IMR-90 (cell line): ENCODE results near the gene ADCY1. TPM values are rescaled to one million over a fixed set of nuclear protein-coding genes. Genes with fewer than 3 reads are reported as not detected.

Experiments used
- ATAC-seq: fragments of 200-7000 bp; cut with Tn5 transposase; 2 replicates; pipeline ENCODE4 v1.9.1; 2020; ENCODE audit warnings: low read depth, mild to moderate bottlenecking, moderate library complexity
- BruUV-seq: library from RNA; stranded (reverse); fragments of 400-500 nt; replicated peaks from 2 replicates; lab custom pipeline; 2021; lab: Mats Ljungman, UMichigan
- CTCF ChIA-PET: fragments of 300-600 bp; formaldehyde crosslinking; extraction: SDS; loops from one replicate; lab custom pipeline; 2021; ENCODE audit warnings: antibody characterized with exemption; lab: Yijun Ruan, JAX
- POLR2A ChIA-PET: fragments of 300-600 bp; sonication (Branson Sonifier 250); formaldehyde crosslinking; loops from one replicate; lab custom pipeline; 2022; ENCODE audit warnings: antibody characterized with exemption; ENCODE audit not compliant: unreplicated experiment; lab: Charles Lee
- DNase-seq: peaks from one replicate; pipeline ENCODE4 v3.0.0; 2013
- H2AFZ ChIP-seq: replicated peaks from 2 replicates; pipeline ENCODE3; 2013; ENCODE audit warnings: low read length, mild to moderate bottlenecking; ENCODE audit not compliant: poor library complexity
- H2AK5ac ChIP-seq: 2 replicates; pipeline ENCODE4 v1.6.1; 2013; ENCODE audit warnings: low read depth, low read length, inconsistent platforms
- H2AK9ac ChIP-seq: replicated peaks from 2 replicates; pipeline ENCODE3; 2013; ENCODE audit warnings: mild to moderate bottlenecking, low read depth, low read length, moderate library complexity; ENCODE audit not compliant: poor library complexity
- H2BK120ac ChIP-seq: 2 replicates; pipeline ENCODE4 v1.6.1; 2013; ENCODE audit warnings: low read depth, low read length, inconsistent platforms
- H2BK15ac ChIP-seq: 3 replicates; pipeline ENCODE4 v1.6.1; 2013; ENCODE audit warnings: low read depth, low read length, inconsistent platforms
- H2BK20ac ChIP-seq: 2 replicates; pipeline ENCODE4 v1.6.1; 2013; ENCODE audit warnings: low read depth, mild to moderate bottlenecking, inconsistent platforms, low read length, moderate library complexity
- H2BK5ac ChIP-seq: 2 replicates; pipeline ENCODE4 v1.6.1; 2013; ENCODE audit warnings: mild to moderate bottlenecking, low read depth, low read length, inconsistent platforms; ENCODE audit not compliant: poor library complexity, severe bottlenecking
- H3K14ac ChIP-seq: replicated peaks from 2 replicates; pipeline ENCODE4 v1.6.1; 2013; ENCODE audit warnings: low read depth, low read length, inconsistent platforms
- H3K18ac ChIP-seq: 2 replicates; pipeline ENCODE4 v1.6.1; 2013; ENCODE audit warnings: low read depth, low read length, control low read depth
- H3K23ac ChIP-seq: 2 replicates; pipeline ENCODE4 v1.6.1; 2013; ENCODE audit warnings: low read depth, low read length, inconsistent platforms
- H3K27ac ChIP-seq: 2 replicates; pipeline ENCODE4 v1.5.1; 2013; ENCODE audit warnings: mild to moderate bottlenecking, control low read depth, low read length; ENCODE audit not compliant: insufficient read depth
- H3K27me3 ChIP-seq: 2 replicates; pipeline ENCODE4 v1.6.1; 2013; ENCODE audit warnings: low read length; ENCODE audit not compliant: control insufficient read depth, insufficient read depth
- H3K36me3 ChIP-seq: 2 replicates; pipeline ENCODE4 v1.6.1; 2013; ENCODE audit warnings: low read length, mixed read lengths; ENCODE audit not compliant: control insufficient read depth, insufficient read depth
- H3K4ac ChIP-seq: 2 replicates; pipeline ENCODE4 v1.6.1; 2013; ENCODE audit warnings: low read depth, low read length, inconsistent platforms
- H3K4me1 ChIP-seq: 2 replicates; pipeline ENCODE4 v1.6.1; 2013; ENCODE audit warnings: low read length, mixed read lengths; ENCODE audit not compliant: control insufficient read depth, insufficient read depth
- H3K4me2 ChIP-seq: 2 replicates; pipeline ENCODE4 v1.6.1; 2013; ENCODE audit warnings: low read depth, mild to moderate bottlenecking, control low read depth, low read length, moderate library complexity
- H3K4me3 ChIP-seq: 2 replicates; pipeline ENCODE4 v1.5.1; 2013; ENCODE audit warnings: low read depth, mild to moderate bottlenecking, control low read depth, low read length, moderate library complexity; ENCODE audit not compliant: insufficient read depth
- H3K56ac ChIP-seq: 2 replicates; pipeline ENCODE4 v1.6.1; 2013; ENCODE audit warnings: low read length, inconsistent platforms; ENCODE audit not compliant: insufficient read depth; ENCODE audit errors: extremely low read depth
- H3K79me1 ChIP-seq, 2 experiments: 2 replicates each; pipeline ENCODE4 v1.6.1; 2013; ENCODE audit warnings: low read length in 2 of 2, inconsistent platforms in 1 of 2, low read depth in 1 of 2
- H3K9ac ChIP-seq: 2 replicates; pipeline ENCODE4 v1.6.1; 2013; ENCODE audit warnings: low read depth, low read length, control low read depth
- H3K9me1 ChIP-seq: 2 replicates; pipeline ENCODE4 v1.6.1; 2013; ENCODE audit warnings: low read length, inconsistent platforms; ENCODE audit not compliant: insufficient read depth
- H3K9me3 ChIP-seq: 2 replicates; pipeline ENCODE4 v1.6.1; 2013; ENCODE audit warnings: low read length; ENCODE audit not compliant: control insufficient read depth, insufficient read depth
- H4K20me1 ChIP-seq: 2 replicates; pipeline ENCODE4 v1.6.1; 2013; ENCODE audit warnings: low read length, inconsistent platforms; ENCODE audit not compliant: insufficient read depth
- H4K5ac ChIP-seq: 2 replicates; pipeline ENCODE4 v1.6.1; 2013; ENCODE audit warnings: mild to moderate bottlenecking, low read depth, low read length, control low read depth
- H4K8ac ChIP-seq, 2 experiments: 2 replicates each; pipeline ENCODE4 v1.6.1; 2013; ENCODE audit warnings: low read depth in 2 of 2, low read length in 2 of 2, control low read depth in 1 of 2, inconsistent platforms in 1 of 2
- H4K91ac ChIP-seq: 2 replicates; pipeline ENCODE4 v1.6.1; 2013; ENCODE audit warnings: low read depth, low read length, inconsistent platforms; ENCODE audit not compliant: insufficient read depth
- BHLHE40 ChIP-seq: fragments of 150-350 bp; IDR thresholded peaks from 2 replicates; pipeline ENCODE4 v1.6.1; 2016; ENCODE audit warnings: mild to moderate bottlenecking, low read depth, low read length
- CEBPB ChIP-seq: IDR thresholded peaks from 2 replicates; pipeline ENCODE4 v1.6.1; 2012; ENCODE audit warnings: low read depth, low read length, improper control_type of control experiment
- CHD1 ChIP-seq: IDR thresholded peaks from 2 replicates; pipeline ENCODE4 v1.6.1; 2012; ENCODE audit warnings: low read depth, low read length, improper control_type of control experiment
- ELK1 ChIP-seq: fragments of 150-350 bp; IDR thresholded peaks from 2 replicates; pipeline ENCODE4 v1.6.1; 2016; ENCODE audit warnings: low read depth, mild to moderate bottlenecking, low read length, moderate library complexity, borderline replicate concordance
- MAFK ChIP-seq: IDR thresholded peaks from 2 replicates; pipeline ENCODE4 v1.6.1; 2012; ENCODE audit warnings: low read depth, low read length, improper control_type of control experiment
- MXI1 ChIP-seq: IDR thresholded peaks from 2 replicates; pipeline ENCODE4 v1.6.1; 2012; ENCODE audit warnings: low read depth, mild to moderate bottlenecking, low read length, moderate library complexity, borderline replicate concordance
- NFE2L2 ChIP-seq: fragments of 150-350 bp; IDR thresholded peaks from 2 replicates; pipeline ENCODE4 v1.6.1; 2016; ENCODE audit warnings: low read depth, mild to moderate bottlenecking, low read length
- POLR2A ChIP-seq: IDR thresholded peaks from 2 replicates; pipeline ENCODE4 v1.6.1; 2012; ENCODE audit warnings: mild to moderate bottlenecking, low read depth, low read length
- RCOR1 ChIP-seq: IDR thresholded peaks from 2 replicates; pipeline ENCODE4 v1.6.1; 2012; ENCODE audit warnings: mild to moderate bottlenecking, low read length, improper control_type of control experiment; ENCODE audit not compliant: insufficient replicate concordance
- RFX5 ChIP-seq: IDR thresholded peaks from 2 replicates; pipeline ENCODE4 v1.8.0; 2012; ENCODE audit warnings: low read depth, mild to moderate bottlenecking, low read length, moderate library complexity
- SMC3 ChIP-seq: fragments of 150-350 bp; IDR thresholded peaks from 2 replicates; pipeline ENCODE4 v1.6.1; 2016; ENCODE audit warnings: low read depth, mild to moderate bottlenecking, antibody characterized with exemption, low read length, moderate library complexity
- USF2 ChIP-seq: fragments of 150-350 bp; IDR thresholded peaks from 2 replicates; pipeline ENCODE4 v1.6.1; 2017; ENCODE audit warnings: mild to moderate bottlenecking, antibody characterized with exemption, low read length, low read depth
- WGBS, 2 experiments: methylation state at CpG; one replicate each; pipeline versions ENCODE4 v1.1.5 to v1.1.7; 2013; ENCODE audit warnings: missing lambda C conversion rate in 2 of 2; ENCODE audit not compliant: insufficient read length in 1 of 2; ENCODE audit errors: extremely low coverage in 2 of 2; 5-methylcytosine and 5-hydroxymethylcytosine counted together
- dilution Hi-C: fragments of 300-500 bp; cut with HindIII; formaldehyde crosslinking; loops from one replicate; pipeline ENCODE4 v1.14.3; 2018; ENCODE audit warnings: low sequenced_read_pairs; ENCODE audit not compliant: unreplicated experiment
- in situ Hi-C: fragments of 300-500 bp; cut with MboI; formaldehyde crosslinking; loops from 3 replicates; pipeline ENCODE4 v1.14.3; 2019; ENCODE audit warnings: low sequenced_read_pairs, inconsistent platforms, mixed read lengths
- intact Hi-C: fragments of 100-400 bp; cut with micrococcal nuclease; formaldehyde crosslinking; loops from 2 replicates; pipeline ENCODE4 v1.10.0; 2022
- polyA plus RNA-seq, 3 experiments: library from polyadenylated mRNA; depleted of rRNA; stranded (reverse); fragments of >200 nt; gene quantifications; 2 replicates each; pipeline ENCODE4 v1.2.3, GENCODE V29; 2012; ENCODE audit warnings: low replicate concordance in 1 of 3
- total RNA-seq: library from RNA; depleted of rRNA; stranded (reverse); fragments of >200 nt; gene quantifications from 2 replicates; pipeline ENCODE4 v1.2.3, GENCODE V29; 2012
- TF ChIP-seq, protein P1 (sequence below): conservative IDR thresholded peaks from 2 replicates; pipeline ENCODE4 v1.5.1; 2012; ENCODE audit warnings: mild to moderate bottlenecking, low read depth, low read length, improper control_type of control experiment

The ADCY1 gene
- total and polyA plus RNA-seq, 2 of the 4 experiments (the other 2 are of a cell fraction): 0.18 to 0.24 TPM

- Histone ChIP-seq H3K4ac (no peak overlapping the region), H4K8ac (no peak overlapping the region), H3K23ac (no peak overlapping the region), H3K27ac (no peak overlapping the region), H3K27me3 (peaks cover 8% of the 10 kb centered on the region), H3K9me1 (no peaks in the 10 kb centered on the region), H3K4me1 (no peaks in the 10 kb centered on the region), H4K91ac (no peak overlapping the region), H3K9me3 (no peaks in the 10 kb centered on the region), H4K20me1 (no peaks in the 10 kb centered on the region; the same call in 1 of the 2 replicates), H3K4me3 (no peak overlapping the region), H2BK20ac (no peak overlapping the region), H3K36me3 (no peaks in the 10 kb centered on the region), H2BK120ac (no peak overlapping the region), H3K56ac (no peak overlapping the region), H2AK9ac (no peak overlapping the region), H2AFZ (no peak overlapping the region), H3K14ac (no peak overlapping the region), H3K9ac (no peak overlapping the region), H3K4me2 (no peak overlapping the region), H4K5ac (no peak overlapping the region), H2AK5ac (no peak overlapping the region), H2BK5ac (no peak overlapping the region), H3K18ac (no peak overlapping the region), H2BK15ac (no peak overlapping the region), H3K79me1 (no peaks in the 10 kb centered on the region)
- WGBS, 2 experiments: no CpG with 5 or more reads among the region's 4 CpGs
- in situ Hi-C loops (no loop called here), intact Hi-C loops (no loop called here), dilution Hi-C loops (no loop called here)
- CTCF ChIA-PET: no interaction called here
- BruUV-seq: no TSS peak
- DNase-seq (no peak), ATAC-seq (no peak)
- TF ChIP-seq ELK1 (no peak), MXI1 (no peak), RCOR1 (no peak), RFX5 (no peak), NFE2L2 (no peak), USF2 (no peak), MAFK (no peak), BHLHE40 (no peak), SMC3 (no peak), CEBPB (no peak), POLR2A (no peak), CHD1 (no peak)
- TF ChIP-seq, protein P1, sequence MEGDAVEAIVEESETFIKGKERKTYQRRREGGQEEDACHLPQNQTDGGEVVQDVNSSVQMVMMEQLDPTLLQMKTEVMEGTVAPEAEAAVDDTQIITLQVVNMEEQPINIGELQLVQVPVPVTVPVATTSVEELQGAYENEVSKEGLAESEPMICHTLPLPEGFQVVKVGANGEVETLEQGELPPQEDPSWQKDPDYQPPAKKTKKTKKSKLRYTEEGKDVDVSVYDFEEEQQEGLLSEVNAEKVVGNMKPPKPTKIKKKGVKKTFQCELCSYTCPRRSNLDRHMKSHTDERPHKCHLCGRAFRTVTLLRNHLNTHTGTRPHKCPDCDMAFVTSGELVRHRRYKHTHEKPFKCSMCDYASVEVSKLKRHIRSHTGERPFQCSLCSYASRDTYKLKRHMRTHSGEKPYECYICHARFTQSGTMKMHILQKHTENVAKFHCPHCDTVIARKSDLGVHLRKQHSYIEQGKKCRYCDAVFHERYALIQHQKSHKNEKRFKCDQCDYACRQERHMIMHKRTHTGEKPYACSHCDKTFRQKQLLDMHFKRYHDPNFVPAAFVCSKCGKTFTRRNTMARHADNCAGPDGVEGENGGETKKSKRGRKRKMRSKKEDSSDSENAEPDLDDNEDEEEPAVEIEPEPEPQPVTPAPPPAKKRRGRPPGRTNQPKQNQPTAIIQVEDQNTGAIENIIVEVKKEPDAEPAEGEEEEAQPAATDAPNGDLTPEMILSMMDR: no peak
- POLR2A ChIA-PET: no interaction called here
Observed at GRCh38 chr7:45601094-45601493, 26.9 kb downstream of the ADCY1 start.
